A549 treated with Mapracorat at 1 μM for 4 hours (cell line): Measurements from ENCODE around the gene KRTAP6-1. TPM values are rescaled to one million over a fixed set of nuclear protein-coding genes. Genes with fewer than 3 reads are reported as not detected.

Source experiments
- total RNA-seq: library from RNA; stranded (reverse); fragments of 200-300 nt; extraction: Qiagen RNA extraction; gene quantifications from 5 replicates; pipeline ENCODE4 v1.2.3, GENCODE V29; 2022

The KRTAP6-1 gene, protein sequence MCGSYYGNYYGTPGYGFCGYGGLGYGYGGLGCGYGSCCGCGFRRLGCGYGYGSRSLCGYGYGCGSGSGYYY
- not detected in 5 replicates for total RNA-seq

DNA sequence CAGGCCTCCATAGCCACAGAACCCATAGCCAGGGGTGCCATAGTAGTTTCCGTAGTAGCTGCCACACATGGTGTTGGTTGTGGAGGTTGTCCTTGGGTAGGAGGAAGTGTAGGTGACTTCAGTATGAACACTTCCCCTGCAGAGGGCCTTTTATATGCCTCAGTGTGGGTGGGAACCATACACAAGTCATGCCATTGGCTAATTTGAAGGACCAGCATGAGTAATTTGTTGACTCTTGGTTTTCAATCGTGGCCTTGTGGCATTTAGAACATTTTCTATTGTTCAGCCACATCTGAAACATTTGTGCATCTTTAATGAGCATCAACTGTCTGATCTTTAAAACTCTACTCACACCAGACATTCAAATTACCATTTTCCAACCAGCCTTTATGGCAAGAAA lies at the start of gene KRTAP6-1:
KRTAP6-1 (minus strand) TSS at position 95 of the 400 bp plus-strand sequence; CDS start at position 69, 26 bp downstream.

DNA sequence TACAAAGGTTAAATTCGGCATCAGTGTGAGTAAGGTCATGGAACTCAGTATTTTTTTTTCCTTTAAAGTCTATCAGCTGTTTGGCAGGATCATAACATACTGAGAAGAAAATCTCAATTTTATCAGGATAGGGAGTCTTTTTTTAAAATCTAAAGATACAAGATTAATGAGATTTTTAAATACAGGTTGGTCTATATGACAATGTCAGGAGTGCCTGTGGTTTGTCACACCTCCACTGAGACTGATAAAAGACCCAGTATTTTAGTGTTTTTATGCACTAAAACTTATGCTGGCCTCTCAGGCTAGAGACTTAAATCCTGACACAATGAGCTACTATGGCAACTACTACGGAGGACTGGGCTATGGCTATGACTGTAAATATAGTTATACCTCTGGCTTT lies 28.8 kb upstream of the KRTAP6-1 start, which contains the start of gene KRTAP20-3:
KRTAP20-3 (plus strand) TSS at position 301 of the 400 bp plus-strand sequence.

DNA sequence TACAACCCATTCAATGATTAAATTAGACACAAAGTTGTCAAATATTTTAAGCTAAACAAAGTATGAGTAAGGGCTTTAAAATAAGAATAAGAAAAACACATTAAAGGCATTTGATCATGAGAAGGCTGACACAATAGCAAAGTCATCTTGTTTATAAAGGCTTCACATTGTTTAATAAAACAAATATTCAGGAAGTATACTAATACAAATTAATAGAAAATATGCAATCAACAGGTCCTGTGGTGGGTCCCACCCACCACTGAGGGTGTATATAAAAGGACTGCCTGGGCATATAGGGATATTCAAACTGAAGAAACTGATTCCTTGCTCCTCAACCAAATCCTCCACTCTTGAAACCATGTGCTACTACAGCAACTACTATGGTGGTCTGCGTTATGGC lies 21.2 kb upstream of the KRTAP6-1 start, which contains the start of gene KRTAP20-2:
KRTAP20-2 (plus strand) TSS at position 301 of the 400 bp plus-strand sequence; CDS start at position 359, 58 bp downstream.

DNA sequence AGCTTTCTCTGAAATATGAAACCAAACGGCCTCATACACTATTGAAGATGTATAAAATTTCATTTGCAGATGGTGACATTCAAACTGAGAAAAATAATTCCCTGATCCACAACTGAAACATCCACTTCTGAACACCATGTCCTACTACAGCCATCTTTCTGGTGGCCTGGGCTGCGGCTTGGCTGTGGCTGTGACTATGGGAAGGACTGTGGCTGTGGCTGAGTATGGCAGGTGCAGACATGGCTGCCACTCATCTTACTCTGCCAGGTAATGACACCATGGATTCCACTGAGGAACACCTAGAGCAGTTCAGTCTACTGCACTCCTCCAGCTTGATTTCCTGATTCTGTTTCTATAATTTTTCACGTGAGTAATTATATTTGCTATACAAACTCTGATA lies 6.8 kb upstream of the KRTAP6-1 start, which contains the start of gene KRTAP20-4:
KRTAP20-4 (plus strand) TSS at position 106 of the 400 bp plus-strand sequence.

DNA sequence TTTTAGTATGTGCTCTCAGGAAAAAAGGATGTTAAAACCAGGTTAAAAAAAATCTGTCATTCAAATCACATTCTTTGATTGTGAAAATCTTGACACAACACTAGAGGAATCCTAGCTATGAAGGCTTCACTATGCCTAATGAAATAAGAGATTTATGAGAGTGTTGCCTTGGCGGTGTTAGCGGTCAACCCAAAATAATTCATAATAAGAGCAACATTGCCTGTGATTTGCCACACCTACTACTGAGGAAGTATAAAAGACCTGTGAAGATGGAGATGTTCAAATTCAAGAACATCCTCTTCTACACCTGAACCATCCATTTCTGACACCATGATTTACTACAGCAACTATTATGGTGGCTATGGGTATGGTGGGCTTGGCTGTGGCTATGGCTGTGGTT lies 2.4 kb upstream of the KRTAP6-1 start, which contains the start of gene KRTAP20-1:
KRTAP20-1 (plus strand) TSS at position 301 of the 400 bp plus-strand sequence; CDS start at position 331, 30 bp downstream.

DNA sequence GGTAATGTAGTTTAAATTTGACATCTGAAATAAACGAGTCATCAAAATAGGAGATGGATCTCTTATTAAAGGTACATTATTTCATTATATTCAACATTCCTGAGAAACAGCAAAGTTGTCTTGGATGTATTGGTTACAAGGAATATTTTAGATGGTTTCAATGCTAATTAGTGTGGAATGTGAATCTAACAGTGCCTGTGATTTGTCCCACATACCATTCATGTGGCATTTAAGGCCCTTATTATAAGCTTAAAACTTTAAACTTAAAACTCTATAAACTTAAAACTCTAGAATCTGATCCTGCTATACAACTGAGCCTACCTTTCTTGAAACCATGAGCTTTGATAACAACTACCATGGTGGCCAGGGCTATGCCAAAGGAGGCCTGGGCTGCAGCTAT lies 12.9 kb downstream of the KRTAP6-1 start, which contains the start of gene KRTAP22-1:
KRTAP22-1 (plus strand) TSS at position 301 of the 400 bp plus-strand sequence.

DNA sequence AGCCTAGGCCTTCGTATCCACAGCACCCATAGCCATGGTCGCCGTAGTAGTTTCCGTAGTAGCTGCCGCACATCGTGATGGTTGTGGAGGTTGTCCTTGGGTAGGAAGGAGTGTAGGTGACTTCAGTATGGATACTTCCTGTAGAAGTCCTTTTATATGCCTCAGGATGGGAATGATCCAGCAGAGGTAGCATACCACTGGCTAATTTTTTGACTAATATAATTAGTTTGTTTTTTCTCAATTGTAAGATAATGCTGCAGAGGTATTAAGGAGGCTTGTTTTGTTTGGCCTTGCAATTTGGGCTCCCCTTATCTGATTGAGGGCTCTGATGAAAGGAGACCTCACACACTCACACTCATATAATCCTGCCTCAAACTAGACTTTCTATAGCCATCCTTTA lies 14.9 kb downstream of the KRTAP6-1 start, which contains the start of gene KRTAP6-2:
KRTAP6-2 (minus strand) TSS at position 101 of the 400 bp plus-strand sequence; CDS start at position 73, 28 bp downstream.

DNA sequence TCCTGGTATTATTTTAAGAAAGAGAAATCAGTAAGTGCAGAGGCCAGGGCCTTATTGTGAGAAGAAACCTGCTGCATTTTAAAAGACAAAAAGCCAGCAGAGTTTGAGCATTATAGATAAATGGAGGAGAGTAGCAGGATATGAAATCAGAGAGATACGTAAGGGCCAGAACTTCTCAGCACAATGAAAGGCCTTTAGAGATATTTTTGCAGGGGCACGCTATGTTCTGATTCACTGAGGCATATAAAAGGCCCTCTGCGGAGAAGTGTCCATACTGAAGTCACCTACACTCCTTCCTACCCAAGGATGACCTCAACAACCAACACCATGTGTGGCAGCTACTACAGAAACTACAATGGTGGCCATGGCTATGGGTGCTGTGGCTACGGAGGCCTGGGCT lies 21.6 kb downstream of the KRTAP6-1 start, which contains the start of gene KRTAP6-3:
KRTAP6-3 (plus strand) TSS at position 301 of the 400 bp plus-strand sequence; CDS start at position 307, 6 bp downstream.

DNA sequence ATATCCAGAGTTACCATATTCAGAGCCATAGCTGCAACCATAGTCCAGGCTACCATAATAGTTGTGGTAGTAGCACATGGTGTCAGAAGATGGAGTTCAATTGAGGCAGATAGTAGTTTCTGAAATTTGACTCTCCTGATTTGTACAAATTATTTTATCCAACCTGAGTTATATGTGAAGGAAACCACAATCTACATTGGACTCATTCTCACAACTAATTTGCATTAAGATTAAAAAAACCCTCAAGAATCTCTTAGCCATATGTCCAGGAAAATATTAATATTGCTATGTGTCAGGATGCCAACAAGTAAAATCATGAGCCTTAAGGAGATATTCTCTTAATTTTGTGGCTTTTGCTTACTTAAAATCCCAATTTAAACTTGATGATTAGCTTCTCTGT lies 23.4 kb downstream of the KRTAP6-1 start, which contains the start of gene KRTAP22-2:
KRTAP22-2 (minus strand) TSS at position 101 of the 400 bp plus-strand sequence.

Other genes with a start within 250 kb of the KRTAP6-1 start
- gene KRTAP13-2, start 241.7 kb downstream of the KRTAP6-1 start, total RNA-seq = not detected in 5 replicates
- gene KRTAP13-1, start 217.9 kb downstream of the KRTAP6-1 start, total RNA-seq = not detected in 5 replicates
- gene KRTAP13-3, start 188.0 kb downstream of the KRTAP6-1 start, total RNA-seq = not detected in 5 replicates
- gene KRTAP13-4, start 183.7 kb downstream of the KRTAP6-1 start, total RNA-seq = not detected in 5 replicates
- gene KRTAP15-1, start 173.7 kb downstream of the KRTAP6-1 start, total RNA-seq = not detected in 5 replicates
- gene KRTAP19-1, start 133.6 kb downstream of the KRTAP6-1 start, total RNA-seq = not detected in 5 replicates
- not detected in 5 replicates for gene KRTAP19-2, start 126.5 kb downstream of the KRTAP6-1 start, total RNA-seq
- gene KRTAP19-3, start 121.9 kb downstream of the KRTAP6-1 start, total RNA-seq = not detected in 5 replicates
- gene KRTAP19-4, start 116.8 kb downstream of the KRTAP6-1 start, total RNA-seq = not detected in 5 replicates
- not detected in 5 replicates for gene KRTAP19-5, start 111.8 kb downstream of the KRTAP6-1 start, total RNA-seq
- gene KRTAP19-6, start 72.1 kb downstream of the KRTAP6-1 start, total RNA-seq = not detected in 5 replicates
- not detected in 5 replicates for gene KRTAP19-7, start 52.6 kb downstream of the KRTAP6-1 start, total RNA-seq
- not detected in 5 replicates for gene KRTAP22-2, start 23.5 kb downstream of the KRTAP6-1 start, total RNA-seq
- gene KRTAP6-3, start 21.5 kb downstream of the KRTAP6-1 start, total RNA-seq = not detected in 5 replicates
- not detected in 5 replicates for gene KRTAP6-2, start 15.0 kb downstream of the KRTAP6-1 start, total RNA-seq
- gene KRTAP22-1, start 12.8 kb downstream of the KRTAP6-1 start, total RNA-seq = not detected in 5 replicates
- not detected in 5 replicates for gene KRTAP20-1, start 2.5 kb upstream of the KRTAP6-1 start, total RNA-seq
- gene KRTAP20-4, start 6.7 kb upstream of the KRTAP6-1 start, total RNA-seq = not detected in 5 replicates
- not detected in 5 replicates for gene KRTAP20-2, start 21.3 kb upstream of the KRTAP6-1 start, total RNA-seq
- not detected in 5 replicates for gene KRTAP20-3, start 28.9 kb upstream of the KRTAP6-1 start, total RNA-seq
- gene KRTAP21-3, start 104.8 kb upstream of the KRTAP6-1 start, total RNA-seq = not detected in 5 replicates
- not detected in 5 replicates for gene KRTAP21-2, start 133.3 kb upstream of the KRTAP6-1 start, total RNA-seq
- gene KRTAP21-1, start 141.5 kb upstream of the KRTAP6-1 start, total RNA-seq = not detected in 5 replicates
- gene KRTAP8-1, start 199.3 kb upstream of the KRTAP6-1 start, total RNA-seq = not detected in 5 replicates
- not detected in 5 replicates for gene KRTAP7-1, start 215.8 kb upstream of the KRTAP6-1 start, total RNA-seq